A549 (cell line): ENCODE results near the gene ZBTB46. TPM values are rescaled to one million over a fixed set of nuclear protein-coding genes. Genes with fewer than 3 reads are reported as not detected.
A peak's percentile ranks its signal among the peaks of the same experiment; 100 is the strongest.

Experiments
- ATAC-seq, 2 experiments: fragments of 200-7000 bp in 1 of 2; fragments of >200 bp in 1 of 2; cut with Nextera tagmentation in 1 of 2; cut with Tn5 transposase in 1 of 2; 3 replicates each; pipeline versions ENCODE4 v1.8.0 to v1.9.1; 2018 to 2020; ENCODE audit warnings: mild to moderate bottlenecking in 1 of 2, moderate library complexity in 1 of 2
- CTCF ChIA-PET: fragments of 300-600 bp; sonication (Branson Sonifier 250); formaldehyde crosslinking; extraction: SDS; loops from one replicate; lab custom pipeline; 2021; ENCODE audit warnings: antibody characterized with exemption, inconsistent platforms; lab: Yijun Ruan, JAX
- POLR2A ChIA-PET: fragments of 350-600 bp; formaldehyde crosslinking; extraction: SDS; loops from one replicate; lab custom pipeline; 2021; ENCODE audit warnings: antibody characterized with exemption, inconsistent platforms; lab: Yijun Ruan, JAX
- DNase-seq, 2 experiments: peaks; one replicate each; pipeline versions ENCODE4 v3.0.0 to v3.0.0-alpha.2; 2011 to 2016; ENCODE audit warnings: low read depth in 1 of 2, low spot score in 1 of 2
- FAIRE-seq: peaks from 2 replicates; lab custom pipeline; 2011; peaks lifted over from hg19 to GRCh38; lab: Jason Lieb, UNC
- H3K27ac ChIP-seq, 2 experiments: fragments of >200 bp; sonication (Bioruptor Twin); formaldehyde crosslinking; 3 replicates each; pipeline ENCODE4 v1.5.1; 2016 to 2017
- H3K4me1 ChIP-seq: fragments of >200 bp; sonication (Bioruptor Twin); formaldehyde crosslinking; 3 replicates; pipeline ENCODE4 v1.6.1; 2016
- H3K4me2 ChIP-seq: fragments of >200 bp; sonication (Bioruptor Twin); formaldehyde crosslinking; 3 replicates; pipeline ENCODE4 v1.6.1; 2016
- H3K4me3 ChIP-seq: fragments of >200 bp; sonication (Bioruptor Twin); formaldehyde crosslinking; 3 replicates; pipeline ENCODE4 v1.5.1; 2016
- H3K9me3 ChIP-seq: fragments of >200 bp; sonication (Bioruptor Twin); formaldehyde crosslinking; 3 replicates; pipeline ENCODE4 v1.6.1; 2016
- CBX8 ChIP-seq: fragments of 200-600 bp; sonication (generic); IDR thresholded peaks from 2 replicates; pipeline ENCODE4 v1.6.1; 2016
- EHF ChIP-seq: fragments of 250-450 bp; sonication (Bioruptor Pico); IDR thresholded peaks from 2 replicates; pipeline ENCODE4 v1.5.0; 2020; ENCODE audit warnings: mild to moderate bottlenecking
- ESRRA ChIP-seq: fragments of 150-350 bp; IDR thresholded peaks from 2 replicates; pipeline ENCODE4 v1.6.1; 2014; ENCODE audit warnings: mild to moderate bottlenecking, low read length, borderline replicate concordance
- GATA3 ChIP-seq: IDR thresholded peaks from 2 replicates; pipeline ENCODE4 v1.6.1; 2012; ENCODE audit warnings: borderline replicate concordance
- HDAC2 ChIP-seq: fragments of 200-600 bp; sonication (generic); IDR thresholded peaks from 2 replicates; pipeline ENCODE4 v1.6.1; 2016
- JUN ChIP-seq, 2 experiments: fragments of >200 bp; sonication (Bioruptor Twin); formaldehyde crosslinking; IDR thresholded peaks; 2 replicates in 1 of 2; 3 replicates in 1 of 2; pipeline ENCODE4 v1.6.1; 2016 to 2017
- JUNB ChIP-seq: fragments of >200 bp; sonication (Bioruptor Twin); formaldehyde crosslinking; IDR thresholded peaks from 2 replicates; pipeline ENCODE4 v1.6.1; 2016
- KDM1A ChIP-seq: fragments of 200-600 bp; sonication (generic); IDR thresholded peaks from 2 replicates; pipeline ENCODE4 v1.6.1; 2016; ENCODE audit warnings: low read depth, mild to moderate bottlenecking
- MAFK ChIP-seq: fragments of 450-650 bp; IDR thresholded peaks from 2 replicates; pipeline ENCODE4 v1.6.1; 2014; ENCODE audit not compliant: partially characterized antibody
- MYC ChIP-seq: IDR thresholded peaks from 2 replicates; pipeline ENCODE4 v1.6.1; 2012; ENCODE audit warnings: mild to moderate bottlenecking, inconsistent platforms, low read length, improper control_type of control experiment, borderline replicate concordance
- NR3C1 ChIP-seq: fragments of >200 bp; sonication (Bioruptor Twin); formaldehyde crosslinking; IDR thresholded peaks from 3 replicates; pipeline ENCODE4 v1.6.1; 2017
- POLR2AphosphoS2 ChIP-seq: conservative IDR thresholded peaks from 2 replicates; pipeline ENCODE4 v1.6.1; 2012; ENCODE audit warnings: low read length, improper control_type of control experiment, inconsistent platforms
- RAD21 ChIP-seq, 2 experiments: fragments of >200 bp in 1 of 2; sonication (Bioruptor Twin) in 1 of 2; formaldehyde crosslinking in 1 of 2; IDR thresholded peaks in 1 of 2; conservative IDR thresholded peaks in 1 of 2; 2 replicates in 1 of 2; 3 replicates in 1 of 2; pipeline ENCODE4 v1.6.1; 2012 to 2018; ENCODE audit warnings: inconsistent platforms in 1 of 2
- RCOR1 ChIP-seq: fragments of 150-350 bp; IDR thresholded peaks from 2 replicates; pipeline ENCODE4 v1.6.1; 2014; ENCODE audit warnings: antibody characterized with exemption, low read length, low read depth
- RNF2 ChIP-seq: fragments of 200-600 bp; sonication (generic); IDR thresholded peaks from 2 replicates; pipeline ENCODE4 v1.6.1; 2016; ENCODE audit warnings: low read depth, mild to moderate bottlenecking, antibody characterized with exemption, moderate library complexity, borderline replicate concordance
- SMC3 ChIP-seq: fragments of >200 bp; sonication (Bioruptor Twin); formaldehyde crosslinking; IDR thresholded peaks from 3 replicates; pipeline ENCODE4 v1.6.1; 2018; ENCODE audit warnings: inconsistent platforms
- TP53 ChIP-seq: fragments of 250-450 bp; sonication (Bioruptor Pico); IDR thresholded peaks from 2 replicates; pipeline ENCODE4 v1.5.0; 2021; ENCODE audit warnings: mild to moderate bottlenecking, moderate library complexity
- ZFP36 ChIP-seq: fragments of 450-650 bp; IDR thresholded peaks from 2 replicates; pipeline ENCODE4 v1.6.1; 2014; ENCODE audit warnings: borderline replicate concordance; ENCODE audit not compliant: partially characterized antibody
- ZNF302 ChIP-seq: fragments of 250-450 bp; sonication (Bioruptor Pico); IDR thresholded peaks from 2 replicates; pipeline ENCODE4 v1.9.0; 2021; ENCODE audit warnings: inconsistent platforms, mild to moderate bottlenecking, moderate library complexity
- WGBS: methylation state at CpG from one replicate; pipeline ENCODE4 v1.1.6; 2017; ENCODE audit errors: missing lambda C conversion rate; 5-methylcytosine and 5-hydroxymethylcytosine counted together
- polyA plus RNA-seq, 4 experiments: library from polyadenylated mRNA; depleted of rRNA in 3 of 4; stranded (reverse); fragments of >200 nt; fragmentation: RNase III in 1 of 4; extraction: RNeasy Plus Mini Kit Qiagen cat#74134 plus additional on column Dnase treatment in 1 of 4; gene quantifications; 2 replicates in 3 of 4; 3 replicates in 1 of 4; pipeline ENCODE4 v1.2.3, GENCODE V29; 2011 to 2017
- TF ChIP-seq, protein P1 (sequence below): fragments of >200 bp; sonication (Bioruptor Twin); formaldehyde crosslinking; IDR thresholded peaks from 3 replicates; pipeline ENCODE4 v1.5.1; 2016
- TF ChIP-seq, protein P2 (sequence below): IDR thresholded peaks from 2 replicates; pipeline ENCODE4 v1.6.1; 2012
- TF ChIP-seq, protein P3 (sequence below): fragments of 250-450 bp; sonication (Bioruptor Pico); IDR thresholded peaks from 2 replicates; pipeline ENCODE4 v1.5.0; 2020; ENCODE audit warnings: low read depth, mild to moderate bottlenecking, moderate library complexity
- TF ChIP-seq, protein P4 (sequence below): IDR thresholded peaks from 2 replicates; pipeline ENCODE4 v1.6.1; 2012
- TF ChIP-seq, protein P5 (sequence below): fragments of 150-350 bp; IDR thresholded peaks from 2 replicates; pipeline ENCODE4 v1.6.1; 2014; ENCODE audit warnings: low read depth, mild to moderate bottlenecking, low read length

ZBTB46 gene
- polyA plus RNA-seq, 2 of the 4 experiments (the other 2 are of a cell fraction), result 0.17 to 0.43 TPM

DNA sequence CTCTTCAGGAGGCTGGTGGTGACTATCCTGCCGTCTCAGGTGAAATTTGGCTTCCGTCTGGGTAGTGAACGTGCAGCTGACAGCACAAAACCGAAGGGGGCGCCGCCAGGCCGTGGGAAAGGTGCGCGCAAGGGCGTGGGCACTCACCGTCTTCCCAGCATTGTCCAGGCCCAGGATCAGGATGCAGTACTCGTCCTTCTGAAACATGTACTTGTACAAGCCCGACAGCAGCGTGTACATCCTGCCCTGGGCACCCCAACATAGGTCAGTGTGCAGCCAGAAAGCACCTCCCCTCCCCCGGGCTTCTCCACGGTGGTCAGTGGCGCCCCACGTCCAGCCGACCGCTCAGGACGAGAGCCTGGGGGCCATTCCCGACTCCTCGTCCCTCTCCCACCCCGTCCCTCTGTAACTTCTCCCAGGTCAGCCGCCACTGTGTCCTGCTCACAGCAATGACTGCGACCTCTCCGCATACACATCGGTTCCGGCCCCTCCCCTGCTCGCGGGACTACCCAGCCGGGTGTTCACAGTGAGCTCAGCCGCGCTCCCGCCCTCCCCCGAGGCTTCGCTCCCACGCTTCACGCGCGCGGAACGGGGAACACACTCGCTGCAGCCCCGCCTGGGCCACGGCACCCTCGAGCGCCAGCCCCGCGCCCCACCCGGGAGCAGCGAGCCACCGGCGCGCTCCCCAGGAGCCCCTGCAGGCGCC, 124.1 kb downstream of the ZBTB46 start:
- H3K4me1 ChIP-seq, result peaks cover 22% of the 10 kb centered on the region
- 6% methylated on average over 29 of the region's 56 CpGs for WGBS
- FAIRE-seq (no peak), DNase-seq (peak in 1 of 2 experiments; percentile 74), ATAC-seq (peak; percentile 38 to 64; a peak in 5 of 6 replicates)
- ChIA-PET POLR2A (interaction anchor here (1.0 to 2.5 kb wide), 11 partner anchors 9 to 331 kb away, joined by 3 to 38 read pairs (median 4); partner anchors contain the start of genes LIME1, PTK6, RTEL1 and SLC2A4RG), CTCF (interaction anchor here (0.7 to 1.6 kb wide), 8 partner anchors 8 to 273 kb away, joined by 3 to 7 read pairs (median 4); partner anchors contain the start of gene SAMD10)
- TF ChIP-seq RAD21 (conservative IDR thresholded peaks at IDR 0.05 in 1 of 2, IDR thresholded peaks at IDR 0.05 in 1 of 2) (peak; percentile 41 to 57; a peak in 3 of 5 replicates), HDAC2 (no peak), ZNF302 (no peak), EHF (CRISPR knock-in tag) (no peak), SMC3 (0 out of 3 replicates have a peak, but pooled peaks have one; percentile 26)
- TF ChIP-seq, protein P1, sequence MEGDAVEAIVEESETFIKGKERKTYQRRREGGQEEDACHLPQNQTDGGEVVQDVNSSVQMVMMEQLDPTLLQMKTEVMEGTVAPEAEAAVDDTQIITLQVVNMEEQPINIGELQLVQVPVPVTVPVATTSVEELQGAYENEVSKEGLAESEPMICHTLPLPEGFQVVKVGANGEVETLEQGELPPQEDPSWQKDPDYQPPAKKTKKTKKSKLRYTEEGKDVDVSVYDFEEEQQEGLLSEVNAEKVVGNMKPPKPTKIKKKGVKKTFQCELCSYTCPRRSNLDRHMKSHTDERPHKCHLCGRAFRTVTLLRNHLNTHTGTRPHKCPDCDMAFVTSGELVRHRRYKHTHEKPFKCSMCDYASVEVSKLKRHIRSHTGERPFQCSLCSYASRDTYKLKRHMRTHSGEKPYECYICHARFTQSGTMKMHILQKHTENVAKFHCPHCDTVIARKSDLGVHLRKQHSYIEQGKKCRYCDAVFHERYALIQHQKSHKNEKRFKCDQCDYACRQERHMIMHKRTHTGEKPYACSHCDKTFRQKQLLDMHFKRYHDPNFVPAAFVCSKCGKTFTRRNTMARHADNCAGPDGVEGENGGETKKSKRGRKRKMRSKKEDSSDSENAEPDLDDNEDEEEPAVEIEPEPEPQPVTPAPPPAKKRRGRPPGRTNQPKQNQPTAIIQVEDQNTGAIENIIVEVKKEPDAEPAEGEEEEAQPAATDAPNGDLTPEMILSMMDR, result no peak; the same call in 2 of the 3 replicates
- TF ChIP-seq, protein P2, sequence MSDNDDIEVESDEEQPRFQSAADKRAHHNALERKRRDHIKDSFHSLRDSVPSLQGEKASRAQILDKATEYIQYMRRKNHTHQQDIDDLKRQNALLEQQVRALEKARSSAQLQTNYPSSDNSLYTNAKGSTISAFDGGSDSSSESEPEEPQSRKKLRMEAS, result no peak
- peak overlapping the region; percentile 99 for H3K4me2 ChIP-seq
- H3K27ac ChIP-seq, result peak overlapping the region; percentile 97 to 98
- peaks cover 4% of the 10 kb centered on the region for H3K9me3 ChIP-seq
- peak overlapping the region; percentile 98 for H3K4me3 ChIP-seq

DNA sequence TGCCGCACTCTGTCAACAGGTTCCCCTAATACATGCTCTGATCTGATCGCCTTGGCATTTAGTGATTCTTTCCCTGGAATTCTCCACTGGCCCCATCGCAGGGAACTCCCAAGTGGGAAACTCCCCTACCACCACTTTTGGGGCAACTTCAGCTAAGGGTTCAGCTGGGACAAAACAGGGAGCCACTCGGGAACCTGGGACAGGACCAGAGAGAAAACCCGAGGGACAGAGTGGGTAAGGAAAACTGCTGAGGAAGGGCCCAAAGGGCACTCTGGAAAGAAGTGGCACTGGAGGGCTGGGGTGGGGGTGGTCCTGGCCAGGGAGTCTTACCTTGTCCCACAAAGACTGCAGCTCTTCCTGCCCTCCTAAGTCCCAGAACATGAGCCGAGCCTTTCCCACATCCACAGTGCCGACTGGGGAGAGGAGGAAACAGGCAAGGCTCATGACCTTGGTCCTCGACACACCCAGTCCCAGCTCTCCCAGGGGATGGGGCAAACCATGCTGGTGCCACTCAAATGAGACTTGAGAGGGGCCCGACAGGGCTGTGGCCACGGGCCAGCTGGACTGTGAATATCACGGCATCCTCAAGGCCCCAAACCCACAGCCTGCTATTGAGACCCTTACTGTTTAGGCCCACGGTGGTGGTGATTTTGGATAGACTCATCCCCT, 124.9 kb downstream of the ZBTB46 start:
- peak overlapping the region; percentile 99 for H3K4me2 ChIP-seq
- FAIRE-seq (no peak), ATAC-seq (no peak), DNase-seq (no peak)
- peak overlapping the region; percentile 97 to 98 for H3K27ac ChIP-seq
- H3K9me3 ChIP-seq, result no peaks in the 10 kb centered on the region
- peak overlapping the region; percentile 98 for H3K4me3 ChIP-seq
- ChIA-PET POLR2A (interaction anchor here (2.0 kb wide), 1 partner anchor 332 kb away, joined by 4 read pairs; no protein-coding TSS in a partner anchor), CTCF (interaction anchor here (0.7 to 1.5 kb wide), 5 partner anchors 9 to 169 kb away, joined by 3 to 7 read pairs (median 3); partner anchors contain the start of gene PTK6)
- TF ChIP-seq JUNB (no peak), CBX8 (no peak), JUN (IDR thresholded peaks at IDR 0.05) (no peak), MAFK (no peak), RNF2 (no peak), GATA3 (no peak), KDM1A (no peak), MYC (no peak), ZNF302 (no peak), ZFP36 (no peak), RCOR1 (no peak), POLR2AphosphoS2 (no peak), ESRRA (no peak), NR3C1 (no peak), TP53 (no peak)
- TF ChIP-seq, protein P3, sequence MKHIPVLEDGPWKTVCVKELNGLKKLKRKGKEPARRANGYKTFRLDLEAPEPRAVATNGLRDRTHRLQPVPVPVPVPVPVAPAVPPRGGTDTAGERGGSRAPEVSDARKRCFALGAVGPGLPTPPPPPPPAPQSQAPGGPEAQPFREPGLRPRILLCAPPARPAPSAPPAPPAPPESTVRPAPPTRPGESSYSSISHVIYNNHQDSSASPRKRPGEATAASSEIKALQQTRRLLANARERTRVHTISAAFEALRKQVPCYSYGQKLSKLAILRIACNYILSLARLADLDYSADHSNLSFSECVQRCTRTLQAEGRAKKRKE (CRISPR knock-in tag), result no peak
- TF ChIP-seq, protein P4, sequence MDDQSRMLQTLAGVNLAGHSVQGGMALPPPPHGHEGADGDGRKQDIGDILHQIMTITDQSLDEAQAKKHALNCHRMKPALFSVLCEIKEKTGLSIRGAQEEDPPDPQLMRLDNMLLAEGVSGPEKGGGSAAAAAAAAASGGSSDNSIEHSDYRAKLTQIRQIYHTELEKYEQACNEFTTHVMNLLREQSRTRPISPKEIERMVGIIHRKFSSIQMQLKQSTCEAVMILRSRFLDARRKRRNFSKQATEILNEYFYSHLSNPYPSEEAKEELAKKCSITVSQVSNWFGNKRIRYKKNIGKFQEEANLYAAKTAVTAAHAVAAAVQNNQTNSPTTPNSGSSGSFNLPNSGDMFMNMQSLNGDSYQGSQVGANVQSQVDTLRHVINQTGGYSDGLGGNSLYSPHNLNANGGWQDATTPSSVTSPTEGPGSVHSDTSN, result no peak
- TF ChIP-seq, protein P5, sequence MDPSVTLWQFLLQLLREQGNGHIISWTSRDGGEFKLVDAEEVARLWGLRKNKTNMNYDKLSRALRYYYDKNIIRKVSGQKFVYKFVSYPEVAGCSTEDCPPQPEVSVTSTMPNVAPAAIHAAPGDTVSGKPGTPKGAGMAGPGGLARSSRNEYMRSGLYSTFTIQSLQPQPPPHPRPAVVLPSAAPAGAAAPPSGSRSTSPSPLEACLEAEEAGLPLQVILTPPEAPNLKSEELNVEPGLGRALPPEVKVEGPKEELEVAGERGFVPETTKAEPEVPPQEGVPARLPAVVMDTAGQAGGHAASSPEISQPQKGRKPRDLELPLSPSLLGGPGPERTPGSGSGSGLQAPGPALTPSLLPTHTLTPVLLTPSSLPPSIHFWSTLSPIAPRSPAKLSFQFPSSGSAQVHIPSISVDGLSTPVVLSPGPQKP, result no peak
- 84% methylated on average over 11 of the region's 12 CpGs for WGBS
- peaks cover 26% of the 10 kb centered on the region for H3K4me1 ChIP-seq
